ENCODE data around the gene TNS3.
"Not testable (repeated sequence)": the region's sequence is repeated elsewhere in the genome, so short reads cannot be mapped to it uniquely, and the experiment has no call there.

The TNS3 gene

GRCh38 chr7:47602272-47603004 lies 20.5 kb upstream of the TNS3 start:
- DNase-seq (ENCODE audit: low spot score) = no peak

- DNase-seq (ENCODE audit: low spot score) = no peak
Measured at GRCh38 chr7:47601881-47602249, 20.0 kb upstream of the TNS3 start.

- DNase-seq (ENCODE audit: low spot score) = peak; percentile 42
Measured at GRCh38 chr7:47601119-47601880, 19.4 kb upstream of the TNS3 start.

GRCh38 chr7:47600199-47601118 lies 18.5 kb upstream of the TNS3 start:
- DNase-seq (ENCODE audit: low spot score) = peak; percentile 25

- DNase-seq (ENCODE audit: low spot score) = no peak
Measured at GRCh38 chr7:47597379-47597778, 15.5 kb upstream of the TNS3 start.

GRCh38 chr7:47596502-47597202 lies 14.7 kb upstream of the TNS3 start:
- DNase-seq (ENCODE audit: low spot score) = no peak

- DNase-seq (ENCODE audit: low spot score) = no peak
Measured at GRCh38 chr7:47594406-47594805, 12.5 kb upstream of the TNS3 start.

GRCh38 chr7:47591655-47592572 lies 10.0 kb upstream of the TNS3 start:
- no peak for DNase-seq (ENCODE audit: low spot score)

GRCh38 chr7:47591089-47591654 lies 9.3 kb upstream of the TNS3 start:
- DNase-seq (ENCODE audit: low spot score) = no peak

GRCh38 chr7:47590215-47590614 lies 8.3 kb upstream of the TNS3 start:
- not testable (repeated sequence) for DNase-seq (ENCODE audit: low spot score)

- DNase-seq (ENCODE audit: low spot score) = no peak
Measured at GRCh38 chr7:47588704-47589225, 6.9 kb upstream of the TNS3 start.

GRCh38 chr7:47587976-47588375 lies 6.1 kb upstream of the TNS3 start:
- DNase-seq (ENCODE audit: low spot score) = no peak

GRCh38 chr7:47587351-47587750 lies 5.4 kb upstream of the TNS3 start:
- no peak for DNase-seq (ENCODE audit: low spot score)

- DNase-seq (ENCODE audit: low spot score) = no peak
Measured at GRCh38 chr7:47586925-47587324, 5.0 kb upstream of the TNS3 start.

GRCh38 chr7:47586161-47586670 lies 4.3 kb upstream of the TNS3 start:
- not testable (repeated sequence) for DNase-seq (ENCODE audit: low spot score)

- DNase-seq (ENCODE audit: low spot score) = no peak
Measured at GRCh38 chr7:47584536-47584895, 2.6 kb upstream of the TNS3 start.

- DNase-seq (ENCODE audit: low spot score) = no peak
Measured at GRCh38 chr7:47583739-47584535, 2.0 kb upstream of the TNS3 start.

GRCh38 chr7:47582764-47583738 lies 1.1 kb upstream of the TNS3 start:
- no peak for DNase-seq (ENCODE audit: low spot score)

All from SW480 (cell line).